Hepatocyte (in vitro differentiated cells): Measurements from ENCODE around the gene MIER2. TPM values are rescaled to one million over a fixed set of nuclear protein-coding genes. Genes with fewer than 3 reads are reported as not detected.
"Not testable (repeated sequence)": the region's sequence is repeated elsewhere in the genome, so short reads cannot be mapped to it uniquely, and the experiment has no call there.

ENCODE experiments used
- DNase-seq: peaks from one replicate; pipeline ENCODE4 v3.0.0-alpha.2; 2016; ENCODE audit warnings: low spot score
- H2AFZ ChIP-seq: fragments of 200-600 bp; sonication (generic); 2 replicates; pipeline ENCODE4 v1.6.0; 2016; ENCODE audit warnings: antibody characterized with exemption, mild to moderate bottlenecking
- H3K27ac ChIP-seq: fragments of 200-600 bp; sonication (generic); 2 replicates; pipeline ENCODE4 v1.5.1; 2016; ENCODE audit warnings: mild to moderate bottlenecking
- H3K27me3 ChIP-seq: fragments of 200-600 bp; sonication (generic); 2 replicates; pipeline ENCODE4 v1.6.1; 2016
- H3K36me3 ChIP-seq: fragments of 200-600 bp; sonication (generic); replicated peaks from 2 replicates; pipeline ENCODE4 v1.5.1; 2016; ENCODE audit warnings: low read depth; ENCODE audit not compliant: insufficient read depth
- H3K4me1 ChIP-seq: fragments of 200-600 bp; sonication (generic); 2 replicates; pipeline ENCODE4 v1.5.1; 2016; ENCODE audit warnings: mild to moderate bottlenecking, moderate library complexity; ENCODE audit not compliant: insufficient read depth
- H3K4me2 ChIP-seq: fragments of 200-600 bp; sonication (generic); 2 replicates; pipeline ENCODE4 v1.6.0; 2016
- H3K4me3 ChIP-seq: fragments of 200-600 bp; sonication (generic); 2 replicates; pipeline ENCODE4 v1.5.1; 2016; ENCODE audit warnings: mild to moderate bottlenecking
- H3K79me2 ChIP-seq: fragments of 200-600 bp; sonication (generic); 2 replicates; pipeline ENCODE4 v1.6.0; 2017; ENCODE audit warnings: mild to moderate bottlenecking
- H3K9me2 ChIP-seq: fragments of 200-600 bp; sonication (generic); replicated peaks from 2 replicates; pipeline ENCODE4 v1.6.0; 2017; ENCODE audit warnings: mild to moderate bottlenecking; ENCODE audit not compliant: insufficient read depth
- H3K9me3 ChIP-seq: fragments of 200-600 bp; sonication (generic); 2 replicates; pipeline ENCODE4 v1.5.1; 2016; ENCODE audit warnings: low read depth, mild to moderate bottlenecking
- H4K20me1 ChIP-seq: fragments of 200-600 bp; sonication (generic); 2 replicates; pipeline ENCODE4 v1.6.0; 2016; ENCODE audit warnings: mild to moderate bottlenecking; ENCODE audit not compliant: insufficient read depth, poor library complexity, severe bottlenecking
- CTCF ChIP-seq: fragments of 200-600 bp; sonication (generic); IDR thresholded peaks from 2 replicates; pipeline ENCODE4 v1.5.1; 2016; ENCODE audit warnings: antibody characterized with exemption, mild to moderate bottlenecking; ENCODE audit not compliant: poor library complexity
- EZH2 ChIP-seq: fragments of 200-600 bp; sonication (generic); IDR thresholded peaks from 2 replicates; pipeline ENCODE4 v1.6.1; 2016; ENCODE audit warnings: antibody characterized with exemption, mild to moderate bottlenecking, borderline replicate concordance
- EZH2phosphoT487 ChIP-seq: fragments of 200-600 bp; sonication (generic); IDR thresholded peaks from one replicate; pipeline ENCODE4 v1.6.1; 2018; ENCODE audit warnings: antibody characterized with exemption, mild to moderate bottlenecking, low read depth, moderate library complexity; ENCODE audit not compliant: unreplicated experiment, severe bottlenecking
- WGBS: methylation state at CpG from one replicate; pipeline ENCODE4 v1.1.6; 2016; ENCODE audit warnings: low lambda C conversion rate; ENCODE audit errors: missing lambda C conversion rate; 5-methylcytosine and 5-hydroxymethylcytosine counted together
- polyA plus RNA-seq: library from polyadenylated mRNA; unstranded; fragments of >200 nt; fragmentation: Nextera tagmentation; extraction: Ambion mirVana; gene quantifications from 2 replicates; pipeline ENCODE4 v1.2.1, GENCODE V29; 2016
- total RNA-seq: library from RNA; depleted of rRNA; stranded (reverse); fragments of >200 nt; gene quantifications from 2 replicates; pipeline ENCODE4 v1.2.3, GENCODE V29; 2014

MIER2 gene
- total and polyA plus RNA-seq, 2 experiments from 2014 or later, result 8.4 to 47.3 TPM

- H4K20me1 ChIP-seq, result no peaks in the 10 kb centered on the region
- WGBS, result 93% methylated on average over 11 of the region's 11 CpGs
- no peaks in the 10 kb centered on the region for H3K27me3 ChIP-seq
- no peak overlapping the region for H3K27ac ChIP-seq
- H3K9me2 ChIP-seq, result no peaks in the 10 kb centered on the region
- no peaks in the 10 kb centered on the region for H3K4me1 ChIP-seq
- TF ChIP-seq EZH2 (no peak), CTCF (no peak), EZH2phosphoT487 (no peak)
- H3K4me2 ChIP-seq, result no peak overlapping the region
- DNase-seq, result no peak
- H2AFZ ChIP-seq, result no peak overlapping the region
- H3K9me3 ChIP-seq, result no peaks in the 10 kb centered on the region
- H3K4me3 ChIP-seq, result no peak overlapping the region
- H3K79me2 ChIP-seq, result no peaks in the 10 kb centered on the region
- H3K36me3 ChIP-seq, result no peaks in the 10 kb centered on the region
Measured at GRCh38 chr19:362154-362553, 17.6 kb upstream of the MIER2 start.

DNA sequence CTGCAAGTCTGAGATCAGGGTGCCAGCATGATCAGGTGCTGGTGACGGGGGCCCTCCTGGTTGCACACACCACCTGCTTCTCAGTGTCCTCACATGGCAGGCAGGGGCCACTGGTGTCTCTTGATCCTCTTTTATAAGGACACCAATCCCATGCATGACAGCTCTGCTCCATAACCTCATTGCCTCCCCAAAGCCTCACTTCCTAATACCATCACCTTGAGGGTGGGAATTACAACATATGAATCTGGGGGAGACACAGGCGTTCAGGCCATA is 15.0 kb upstream of the MIER2 start:
- Histone ChIP-seq H3K4me2 (no peak overlapping the region), H3K4me1 (no peaks in the 10 kb centered on the region), H3K27ac (no peak overlapping the region), H3K36me3 (no peaks in the 10 kb centered on the region), H3K79me2 (no peaks in the 10 kb centered on the region), H3K4me3 (no peak overlapping the region), H3K9me3 (no peaks in the 10 kb centered on the region), H3K9me2 (no peaks in the 10 kb centered on the region), H3K27me3 (no peaks in the 10 kb centered on the region), H2AFZ (no peak overlapping the region), H4K20me1 (no peaks in the 10 kb centered on the region)
- TF ChIP-seq EZH2phosphoT487 (no peak), CTCF (no peak)
- DNase-seq, result no peak
- 86% methylated on average over 2 of the region's 2 CpGs for WGBS

- not testable (repeated sequence) for H2AFZ ChIP-seq, H3K9me2 ChIP-seq, H3K9me3 ChIP-seq, H3K27ac ChIP-seq, H3K27me3 ChIP-seq, H3K36me3 ChIP-seq, H3K4me3 ChIP-seq, H3K79me2 ChIP-seq, H3K4me1 ChIP-seq, DNase-seq, H4K20me1 ChIP-seq, H3K4me2 ChIP-seq
- 95% methylated on average over 15 of the region's 15 CpGs for WGBS
Measured at GRCh38 chr19:355536-355935, 10.9 kb upstream of the MIER2 start.

- 87% methylated on average over 4 of the region's 4 CpGs for WGBS
- Histone ChIP-seq H3K9me3 (peaks cover 4% of the 10 kb centered on the region), H3K36me3 (no peaks in the 10 kb centered on the region), H3K4me3 (no peak overlapping the region), H3K4me1 (no peaks in the 10 kb centered on the region), H2AFZ (no peak overlapping the region), H3K27me3 (no peaks in the 10 kb centered on the region), H3K9me2 (no peaks in the 10 kb centered on the region), H4K20me1 (no peaks in the 10 kb centered on the region), H3K27ac (no peak overlapping the region), H3K79me2 (no peaks in the 10 kb centered on the region), H3K4me2 (no peak overlapping the region)
- no peak for TF ChIP-seq CTCF
- no peak for TF ChIP-seq EZH2
- no peak for TF ChIP-seq EZH2phosphoT487
- no peak for DNase-seq
Measured at GRCh38 chr19:355134-355533, 10.5 kb upstream of the MIER2 start.
